HEK293 (cell line): ENCODE results near the gene PGPEP1.
A peak's percentile ranks its signal among the peaks of the same experiment; 100 is the strongest.

ENCODE experiments used
- BCL11A ChIP-seq: fragments of 450-650 bp; formaldehyde crosslinking; IDR thresholded peaks from 2 replicates; pipeline ENCODE4 v1.5.1; 2016; ENCODE audit warnings: low read depth, missing biosample characterization, missing genetic modification characterization
- GLI2 ChIP-seq: fragments of 450-650 bp; formaldehyde crosslinking; IDR thresholded peaks from 2 replicates; pipeline ENCODE4; 2017; ENCODE audit warnings: missing biosample characterization, missing genetic modification characterization, low read depth, borderline replicate concordance
- HOXA7 ChIP-seq: sonication (generic); formaldehyde crosslinking; IDR thresholded peaks from 2 replicates; pipeline ENCODE4 v1.8.1; 2022; ENCODE audit warnings: missing genetic modification reagents, borderline replicate concordance
- KLF7 ChIP-seq: fragments of 450-650 bp; formaldehyde crosslinking; IDR thresholded peaks from 2 replicates; pipeline ENCODE4 v1.5.1; 2016; ENCODE audit warnings: missing biosample characterization, missing genetic modification characterization, borderline replicate concordance
- PBX3 ChIP-seq: sonication (generic); formaldehyde crosslinking; IDR thresholded peaks from 2 replicates; pipeline ENCODE4 v1.8.1; 2022; ENCODE audit warnings: mild to moderate bottlenecking, moderate library complexity, missing genetic modification reagents
- PRDM10 ChIP-seq: fragments of 450-650 bp; formaldehyde crosslinking; IDR thresholded peaks from 2 replicates; pipeline ENCODE4 v1.5.1; 2016; ENCODE audit warnings: missing biosample characterization, missing genetic modification characterization
- YY1 ChIP-seq: fragments of 450-650 bp; formaldehyde crosslinking; IDR thresholded peaks from 2 replicates; pipeline ENCODE4 v1.5.1; 2018; ENCODE audit warnings: missing biosample characterization, missing genetic modification characterization
- YY2 ChIP-seq: fragments of 450-650 bp; formaldehyde crosslinking; IDR thresholded peaks from 2 replicates; pipeline ENCODE4 v1.5.1; 2016; ENCODE audit warnings: missing biosample characterization, missing genetic modification characterization
- ZBTB6 ChIP-seq: fragments of 450-650 bp; formaldehyde crosslinking; IDR thresholded peaks from 2 replicates; pipeline ENCODE4 v1.5.1; 2017; ENCODE audit warnings: missing biosample characterization, missing genetic modification characterization
- ZFP3 ChIP-seq: fragments of 450-650 bp; formaldehyde crosslinking; IDR thresholded peaks from 2 replicates; pipeline ENCODE4 v1.5.1; 2016; ENCODE audit warnings: low read depth, missing biosample characterization, missing genetic modification characterization
- ZNF114 ChIP-seq: fragments of 450-650 bp; formaldehyde crosslinking; IDR thresholded peaks from 2 replicates; pipeline ENCODE4 v1.5.0; 2017; ENCODE audit warnings: missing biosample characterization, missing genetic modification characterization
- ZNF121 ChIP-seq: fragments of 450-650 bp; formaldehyde crosslinking; IDR thresholded peaks from 2 replicates; pipeline ENCODE4 v1.5.1; 2016; ENCODE audit warnings: missing biosample characterization, missing genetic modification characterization
- ZNF133 ChIP-seq: fragments of 450-650 bp; formaldehyde crosslinking; IDR thresholded peaks from 2 replicates; pipeline ENCODE4 v1.5.1; 2016; ENCODE audit warnings: missing biosample characterization, missing genetic modification characterization
- ZNF19 ChIP-seq: fragments of 450-650 bp; formaldehyde crosslinking; IDR thresholded peaks from 2 replicates; pipeline ENCODE4; 2016; ENCODE audit warnings: missing biosample characterization, missing genetic modification characterization, low read depth
- ZNF211 ChIP-seq: fragments of 450-650 bp; formaldehyde crosslinking; IDR thresholded peaks from 2 replicates; pipeline ENCODE4 v1.5.1; 2016; ENCODE audit warnings: low read depth, missing biosample characterization, missing genetic modification characterization
- ZNF292 ChIP-seq: fragments of 450-650 bp; formaldehyde crosslinking; IDR thresholded peaks from 2 replicates; pipeline ENCODE4 v1.5.1; 2016; ENCODE audit warnings: low read depth, missing biosample characterization, missing genetic modification characterization, borderline replicate concordance
- ZNF311 ChIP-seq: fragments of 450-650 bp; formaldehyde crosslinking; IDR thresholded peaks from 2 replicates; pipeline ENCODE4 v1.5.1; 2017; ENCODE audit warnings: missing biosample characterization, missing genetic modification characterization, borderline replicate concordance
- ZNF350 ChIP-seq: fragments of 450-650 bp; formaldehyde crosslinking; IDR thresholded peaks from 2 replicates; pipeline ENCODE4 v1.5.0; 2017; ENCODE audit warnings: missing biosample characterization, mild to moderate bottlenecking, missing genetic modification characterization
- ZNF354C ChIP-seq: fragments of 450-650 bp; formaldehyde crosslinking; IDR thresholded peaks from 2 replicates; pipeline ENCODE4 v1.5.1; 2016; ENCODE audit warnings: missing biosample characterization, missing genetic modification characterization, low read depth, borderline replicate concordance
- ZNF362 ChIP-seq: fragments of 450-650 bp; formaldehyde crosslinking; IDR thresholded peaks from 2 replicates; pipeline ENCODE4 v1.5.1; 2016; ENCODE audit warnings: missing biosample characterization, missing genetic modification characterization
- ZNF398 ChIP-seq: fragments of 450-650 bp; formaldehyde crosslinking; IDR thresholded peaks from 2 replicates; pipeline ENCODE4 v1.5.1; 2017; ENCODE audit warnings: missing biosample characterization, missing genetic modification characterization
- ZNF521 ChIP-seq: fragments of 450-650 bp; formaldehyde crosslinking; IDR thresholded peaks from 2 replicates; pipeline ENCODE4 v1.5.1; 2017; ENCODE audit warnings: missing biosample characterization, mild to moderate bottlenecking, missing genetic modification characterization
- ZNF580 ChIP-seq: fragments of 450-650 bp; formaldehyde crosslinking; IDR thresholded peaks from 2 replicates; pipeline ENCODE4 v1.5.1; 2016; ENCODE audit warnings: missing biosample characterization, missing genetic modification characterization
- ZNF654 ChIP-seq: fragments of 450-650 bp; formaldehyde crosslinking; IDR thresholded peaks from 2 replicates; pipeline ENCODE4 v1.5.1; 2016; ENCODE audit warnings: low read depth, missing biosample characterization, missing genetic modification characterization
- ZNF704 ChIP-seq: fragments of 450-650 bp; formaldehyde crosslinking; IDR thresholded peaks from 2 replicates; pipeline ENCODE4 v1.5.1; 2016; ENCODE audit warnings: missing biosample characterization, missing genetic modification characterization
- ZNF747 ChIP-seq: fragments of 450-650 bp; formaldehyde crosslinking; IDR thresholded peaks from 2 replicates; pipeline ENCODE4 v1.5.1; 2016; ENCODE audit warnings: missing biosample characterization, missing genetic modification characterization
- ZNF837 ChIP-seq: fragments of 450-650 bp; formaldehyde crosslinking; IDR thresholded peaks from 2 replicates; pipeline ENCODE4 v1.5.1; 2016; ENCODE audit warnings: missing biosample characterization, missing genetic modification characterization
- ZNF843 ChIP-seq: fragments of 450-650 bp; formaldehyde crosslinking; IDR thresholded peaks from 2 replicates; pipeline ENCODE4 v1.5.1; 2016; ENCODE audit warnings: missing biosample characterization, missing genetic modification characterization

The PGPEP1 gene

GRCh38 chr19:18373892-18374629 is 33.7 kb downstream of the PGPEP1 start (continued):
- TF ChIP-seq ZNF398 (tag by site-specific recombination): peak; percentile 99
- no peak for TF ChIP-seq ZNF654 (tag by site-specific recombination)
- TF ChIP-seq ZNF211 (tag by site-specific recombination): no peak
- no peak for TF ChIP-seq ZNF843 (tag by site-specific recombination)
- TF ChIP-seq KLF7: no peak
- no peak for TF ChIP-seq ZNF354C (tag by site-specific recombination)
- no peak for TF ChIP-seq HOXA7 (CRISPR knock-in tag)
- TF ChIP-seq PRDM10 (tag by site-specific recombination): 0 out of 2 replicates have a peak, but pooled peaks have one; percentile 0
- TF ChIP-seq ZNF521: no peak
- no peak for TF ChIP-seq ZNF747 (tag by site-specific recombination)
- TF ChIP-seq ZNF292: no peak
- no peak for TF ChIP-seq BCL11A (tag by site-specific recombination)
- TF ChIP-seq ZNF362: no peak
- no peak for TF ChIP-seq ZNF19 (tag by site-specific recombination)
- TF ChIP-seq ZFP3 (tag by site-specific recombination): no peak
- no peak for TF ChIP-seq ZNF580
- TF ChIP-seq ZNF704 (tag by site-specific recombination): no peak
- no peak for TF ChIP-seq YY1 (tag by site-specific recombination)
- TF ChIP-seq YY2: no peak
- no peak for TF ChIP-seq GLI2 (tag by site-specific recombination)
- no peak for TF ChIP-seq PBX3 (CRISPR knock-in tag)
- TF ChIP-seq ZNF121 (tag by site-specific recombination): no peak
- TF ChIP-seq ZBTB6 (tag by site-specific recombination): no peak
- no peak for TF ChIP-seq ZNF114 (tag by site-specific recombination)
- TF ChIP-seq ZNF837 (tag by site-specific recombination): no peak
- TF ChIP-seq ZNF311: no peak
- no peak for TF ChIP-seq ZNF133
- no peak for TF ChIP-seq ZNF350 (tag by site-specific recombination)
